ENCODE results near the gene DTNBP1.
"Not testable (repeated sequence)": the region's sequence is repeated elsewhere in the genome, so short reads cannot be mapped to it uniquely, and the experiment has no call there.

DTNBP1 gene

GRCh38 chr6:15666896-15667295 is 4.1 kb upstream of the DTNBP1 start:
- DNase-seq, result not testable (repeated sequence)

- DNase-seq, result no peak
Observed at GRCh38 chr6:15665237-15665636, 2.4 kb upstream of the DTNBP1 start.

GRCh38 chr6:15663130-15663871 is 473 bp upstream of the DTNBP1 start:
- no peak for DNase-seq

GRCh38 chr6:15661853-15662325 is 939 bp downstream of the DTNBP1 start:
- DNase-seq, result no peak

- no peak for DNase-seq
Observed at GRCh38 chr6:15659181-15659580, 3.6 kb downstream of the DTNBP1 start.

GRCh38 chr6:15658181-15658744 is 4.6 kb downstream of the DTNBP1 start:
- DNase-seq, result no peak

- DNase-seq, result no peak
Observed at GRCh38 chr6:15657290-15657689, 5.5 kb downstream of the DTNBP1 start.

- DNase-seq, result no peak
Observed at GRCh38 chr6:15656145-15656544, 6.7 kb downstream of the DTNBP1 start.

GRCh38 chr6:15654250-15654649 is 8.6 kb downstream of the DTNBP1 start:
- DNase-seq, result no peak

GRCh38 chr6:15653581-15653980 is 9.2 kb downstream of the DTNBP1 start:
- no peak for DNase-seq

- DNase-seq, result peak; percentile 86
Observed at GRCh38 chr6:15650004-15650559, 12.7 kb downstream of the DTNBP1 start.

- DNase-seq, result no peak
Observed at GRCh38 chr6:15644904-15645303, 17.9 kb downstream of the DTNBP1 start.

GRCh38 chr6:15643542-15643941 is 19.3 kb downstream of the DTNBP1 start:
- DNase-seq, result no peak

GRCh38 chr6:15642276-15642675 is 20.6 kb downstream of the DTNBP1 start:
- DNase-seq, result no peak

- no peak for DNase-seq
Observed at GRCh38 chr6:15638373-15638772, 24.5 kb downstream of the DTNBP1 start.

GRCh38 chr6:15631432-15631831 is 31.4 kb downstream of the DTNBP1 start:
- no peak for DNase-seq

GRCh38 chr6:15630202-15630601 is 32.6 kb downstream of the DTNBP1 start:
- DNase-seq, result no peak

GRCh38 chr6:15629487-15629886 is 33.3 kb downstream of the DTNBP1 start:
- DNase-seq, result no peak

GRCh38 chr6:15628499-15629131 is 34.2 kb downstream of the DTNBP1 start:
- peak; percentile 43 for DNase-seq

- no peak for DNase-seq
Observed at GRCh38 chr6:15627821-15628220, 35.0 kb downstream of the DTNBP1 start.

GRCh38 chr6:15626878-15627674 is 35.8 kb downstream of the DTNBP1 start:
- DNase-seq, result no peak

GRCh38 chr6:15626160-15626559 is 36.7 kb downstream of the DTNBP1 start:
- DNase-seq, result no peak
